ENCODE results near the gene LSAMP.

DNA sequence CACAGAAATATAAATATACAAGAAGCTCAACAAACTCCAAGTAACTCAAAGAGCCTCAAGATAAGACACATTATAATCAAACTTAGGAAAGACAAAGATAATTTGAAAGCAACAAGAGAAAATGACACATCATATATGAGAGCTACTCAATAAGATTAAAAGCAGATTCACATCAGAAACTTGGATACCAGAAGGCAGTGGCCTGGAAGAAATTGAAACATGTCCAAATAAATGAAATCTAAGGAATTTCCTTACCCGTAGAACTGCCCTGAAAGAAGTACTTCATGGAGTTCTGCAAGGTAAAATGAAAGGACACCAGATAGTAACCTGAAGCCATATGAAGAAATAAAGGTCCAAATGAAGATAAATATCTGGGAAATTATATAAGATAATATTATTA lies 113.9 kb downstream of the LSAMP start:
- TF ChIP-seq GATA4 (IDR thresholded peaks at IDR 0.05; ENCODE audit: borderline replicate concordance, low read depth) (no peak), TAF15 (IDR thresholded peaks at IDR 0.05; ENCODE audit: low read depth, low read length, poor library complexity, severe bottlenecking) (no peak), TGIF2 (CRISPR knock-in tag; IDR thresholded peaks at IDR 0.05) (no peak), MAFG (CRISPR knock-in tag; IDR thresholded peaks at IDR 0.05) (no peak), ZBTB1 (CRISPR knock-in tag; IDR thresholded peaks at IDR 0.05; ENCODE audit: borderline replicate concordance) (no peak), POLR2A (IDR thresholded peaks at IDR 0.05; ENCODE audit: insufficient read depth in 1 of 2, low read depth in 2 of 2, low read length in 2 of 2) (no peak), ZNF274 (CRISPR knock-in tag; IDR thresholded peaks at IDR 0.05) (no peak), NONO (IDR thresholded peaks at IDR 0.05) (no peak), NONO (CRISPR knock-in tag; conservative IDR thresholded peaks at IDR 0.05) (no peak), IRF2 (CRISPR knock-in tag; IDR thresholded peaks at IDR 0.05) (no peak)
- TF ChIP-seq, protein P1, sequence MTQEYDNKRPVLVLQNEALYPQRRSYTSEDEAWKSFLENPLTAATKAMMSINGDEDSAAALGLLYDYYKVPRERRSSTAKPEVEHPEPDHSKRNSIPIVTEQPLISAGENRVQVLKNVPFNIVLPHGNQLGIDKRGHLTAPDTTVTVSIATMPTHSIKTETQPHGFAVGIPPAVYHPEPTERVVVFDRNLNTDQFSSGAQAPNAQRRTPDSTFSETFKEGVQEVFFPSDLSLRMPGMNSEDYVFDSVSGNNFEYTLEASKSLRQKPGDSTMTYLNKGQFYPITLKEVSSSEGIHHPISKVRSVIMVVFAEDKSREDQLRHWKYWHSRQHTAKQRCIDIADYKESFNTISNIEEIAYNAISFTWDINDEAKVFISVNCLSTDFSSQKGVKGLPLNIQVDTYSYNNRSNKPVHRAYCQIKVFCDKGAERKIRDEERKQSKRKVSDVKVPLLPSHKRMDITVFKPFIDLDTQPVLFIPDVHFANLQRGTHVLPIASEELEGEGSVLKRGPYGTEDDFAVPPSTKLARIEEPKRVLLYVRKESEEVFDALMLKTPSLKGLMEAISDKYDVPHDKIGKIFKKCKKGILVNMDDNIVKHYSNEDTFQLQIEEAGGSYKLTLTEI (CRISPR knock-in tag; conservative IDR thresholded peaks at IDR 0.05), result no peak
- TF ChIP-seq, protein P2, sequence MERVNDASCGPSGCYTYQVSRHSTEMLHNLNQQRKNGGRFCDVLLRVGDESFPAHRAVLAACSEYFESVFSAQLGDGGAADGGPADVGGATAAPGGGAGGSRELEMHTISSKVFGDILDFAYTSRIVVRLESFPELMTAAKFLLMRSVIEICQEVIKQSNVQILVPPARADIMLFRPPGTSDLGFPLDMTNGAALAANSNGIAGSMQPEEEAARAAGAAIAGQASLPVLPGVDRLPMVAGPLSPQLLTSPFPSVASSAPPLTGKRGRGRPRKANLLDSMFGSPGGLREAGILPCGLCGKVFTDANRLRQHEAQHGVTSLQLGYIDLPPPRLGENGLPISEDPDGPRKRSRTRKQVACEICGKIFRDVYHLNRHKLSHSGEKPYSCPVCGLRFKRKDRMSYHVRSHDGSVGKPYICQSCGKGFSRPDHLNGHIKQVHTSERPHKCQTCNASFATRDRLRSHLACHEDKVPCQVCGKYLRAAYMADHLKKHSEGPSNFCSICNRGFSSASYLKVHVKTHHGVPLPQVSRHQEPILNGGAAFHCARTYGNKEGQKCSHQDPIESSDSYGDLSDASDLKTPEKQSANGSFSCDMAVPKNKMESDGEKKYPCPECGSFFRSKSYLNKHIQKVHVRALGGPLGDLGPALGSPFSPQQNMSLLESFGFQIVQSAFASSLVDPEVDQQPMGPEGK (CRISPR knock-in tag; IDR thresholded peaks at IDR 0.05), result no peak
- TF ChIP-seq, protein P3, sequence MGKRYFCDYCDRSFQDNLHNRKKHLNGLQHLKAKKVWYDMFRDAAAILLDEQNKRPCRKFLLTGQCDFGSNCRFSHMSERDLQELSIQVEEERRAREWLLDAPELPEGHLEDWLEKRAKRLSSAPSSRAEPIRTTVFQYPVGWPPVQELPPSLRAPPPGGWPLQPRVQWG (CRISPR knock-in tag; IDR thresholded peaks at IDR 0.05; ENCODE audit: borderline replicate concordance, low read depth), result no peak
- TF ChIP-seq, protein P4, sequence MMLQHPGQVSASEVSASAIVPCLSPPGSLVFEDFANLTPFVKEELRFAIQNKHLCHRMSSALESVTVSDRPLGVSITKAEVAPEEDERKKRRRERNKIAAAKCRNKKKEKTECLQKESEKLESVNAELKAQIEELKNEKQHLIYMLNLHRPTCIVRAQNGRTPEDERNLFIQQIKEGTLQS (CRISPR knock-in tag; IDR thresholded peaks at IDR 0.05), result no peak
- TF ChIP-seq, protein P5, sequence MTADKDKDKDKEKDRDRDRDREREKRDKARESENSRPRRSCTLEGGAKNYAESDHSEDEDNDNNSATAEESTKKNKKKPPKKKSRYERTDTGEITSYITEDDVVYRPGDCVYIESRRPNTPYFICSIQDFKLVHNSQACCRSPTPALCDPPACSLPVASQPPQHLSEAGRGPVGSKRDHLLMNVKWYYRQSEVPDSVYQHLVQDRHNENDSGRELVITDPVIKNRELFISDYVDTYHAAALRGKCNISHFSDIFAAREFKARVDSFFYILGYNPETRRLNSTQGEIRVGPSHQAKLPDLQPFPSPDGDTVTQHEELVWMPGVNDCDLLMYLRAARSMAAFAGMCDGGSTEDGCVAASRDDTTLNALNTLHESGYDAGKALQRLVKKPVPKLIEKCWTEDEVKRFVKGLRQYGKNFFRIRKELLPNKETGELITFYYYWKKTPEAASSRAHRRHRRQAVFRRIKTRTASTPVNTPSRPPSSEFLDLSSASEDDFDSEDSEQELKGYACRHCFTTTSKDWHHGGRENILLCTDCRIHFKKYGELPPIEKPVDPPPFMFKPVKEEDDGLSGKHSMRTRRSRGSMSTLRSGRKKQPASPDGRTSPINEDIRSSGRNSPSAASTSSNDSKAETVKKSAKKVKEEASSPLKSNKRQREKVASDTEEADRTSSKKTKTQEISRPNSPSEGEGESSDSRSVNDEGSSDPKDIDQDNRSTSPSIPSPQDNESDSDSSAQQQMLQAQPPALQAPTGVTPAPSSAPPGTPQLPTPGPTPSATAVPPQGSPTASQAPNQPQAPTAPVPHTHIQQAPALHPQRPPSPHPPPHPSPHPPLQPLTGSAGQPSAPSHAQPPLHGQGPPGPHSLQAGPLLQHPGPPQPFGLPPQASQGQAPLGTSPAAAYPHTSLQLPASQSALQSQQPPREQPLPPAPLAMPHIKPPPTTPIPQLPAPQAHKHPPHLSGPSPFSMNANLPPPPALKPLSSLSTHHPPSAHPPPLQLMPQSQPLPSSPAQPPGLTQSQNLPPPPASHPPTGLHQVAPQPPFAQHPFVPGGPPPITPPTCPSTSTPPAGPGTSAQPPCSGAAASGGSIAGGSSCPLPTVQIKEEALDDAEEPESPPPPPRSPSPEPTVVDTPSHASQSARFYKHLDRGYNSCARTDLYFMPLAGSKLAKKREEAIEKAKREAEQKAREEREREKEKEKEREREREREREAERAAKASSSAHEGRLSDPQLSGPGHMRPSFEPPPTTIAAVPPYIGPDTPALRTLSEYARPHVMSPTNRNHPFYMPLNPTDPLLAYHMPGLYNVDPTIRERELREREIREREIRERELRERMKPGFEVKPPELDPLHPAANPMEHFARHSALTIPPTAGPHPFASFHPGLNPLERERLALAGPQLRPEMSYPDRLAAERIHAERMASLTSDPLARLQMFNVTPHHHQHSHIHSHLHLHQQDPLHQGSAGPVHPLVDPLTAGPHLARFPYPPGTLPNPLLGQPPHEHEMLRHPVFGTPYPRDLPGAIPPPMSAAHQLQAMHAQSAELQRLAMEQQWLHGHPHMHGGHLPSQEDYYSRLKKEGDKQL (CRISPR knock-in tag; IDR thresholded peaks at IDR 0.05; ENCODE audit: low read depth), result no peak

Measured in HepG2 (cell line).